OCI-LY3 (cell line): ENCODE measurements around the gene MS4A6E.

Experiments used
- CTCF ChIP-seq: fragments of 200-600, 300-600 bp; sonication (generic); IDR thresholded peaks from 2 replicates; pipeline ENCODE4 v1.5.1; 2014; ENCODE audit warnings: antibody characterized with exemption, low read length, low read depth
- EZH2phosphoT487 ChIP-seq: fragments of 200-600 bp; shearing (Covaris generic); IDR thresholded peaks from 2 replicates; pipeline ENCODE4 v1.6.1; 2018; ENCODE audit warnings: antibody characterized with exemption, mixed run types, low read depth

GRCh38 chr11:60363542-60364470 lies 36.8 kb downstream of the MS4A6E start:
- peak; percentile 93 for TF ChIP-seq CTCF
- no peak for TF ChIP-seq EZH2phosphoT487
